ENCODE data around the gene PRM1. TPM values are rescaled to one million over a fixed set of nuclear protein-coding genes. Genes with fewer than 3 reads are reported as not detected.

The PRM1 gene
- total and polyA plus RNA-seq, 2 of the 13 experiments (the other 11 are each of a cell fraction or from before 2014, with no cell fraction given) = not detected

DNA sequence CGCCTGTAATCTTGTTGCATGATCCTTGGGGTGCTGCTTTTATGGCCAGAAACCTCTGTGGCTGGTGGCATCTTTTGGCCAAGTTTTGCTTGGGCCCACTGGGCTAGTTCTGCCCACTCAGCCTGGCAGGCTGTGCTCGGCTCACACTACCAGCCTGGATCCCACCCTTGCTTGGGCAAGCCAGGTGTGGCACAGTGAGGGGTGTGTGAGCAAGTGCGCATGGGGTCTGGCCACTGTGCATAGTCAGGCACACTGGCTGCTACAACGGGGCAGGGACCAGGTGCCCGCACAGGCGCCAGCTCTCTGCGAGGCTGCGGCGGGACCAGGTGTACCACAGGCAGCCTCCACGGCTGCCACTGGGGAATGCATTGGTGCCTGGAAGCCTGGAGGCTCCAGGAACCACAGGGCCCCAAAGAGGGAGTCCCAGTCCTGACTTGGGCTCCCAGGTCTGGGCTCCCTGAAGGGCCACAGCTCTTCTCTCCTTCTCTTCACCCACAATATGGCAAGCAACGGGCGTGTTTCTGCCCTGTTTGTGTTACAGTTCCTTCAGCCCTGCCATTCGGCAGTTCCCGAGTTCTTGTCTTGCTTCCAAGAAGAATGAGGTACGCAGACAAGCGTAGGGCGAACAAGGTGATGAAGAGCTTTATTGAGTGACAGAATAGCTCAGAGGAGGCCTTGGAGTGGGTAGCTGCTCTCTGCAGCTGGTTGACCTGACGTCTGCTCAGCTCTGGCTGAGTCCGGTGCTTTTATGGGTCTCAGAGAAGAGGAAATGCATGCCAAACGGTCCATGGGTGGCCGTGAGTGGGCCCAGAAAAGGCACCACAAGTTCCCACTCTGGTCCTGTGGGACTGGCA lies 26.7 kb upstream of the PRM1 start (continued):
- no peak for TF ChIP-seq SKI (IDR thresholded peaks at IDR 0.05; ENCODE audit: partially characterized antibody)
- TF ChIP-seq, protein P1, sequence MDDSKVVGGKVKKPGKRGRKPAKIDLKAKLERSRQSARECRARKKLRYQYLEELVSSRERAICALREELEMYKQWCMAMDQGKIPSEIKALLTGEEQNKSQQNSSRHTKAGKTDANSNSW (CRISPR knock-in tag; IDR thresholded peaks at IDR 0.05; ENCODE audit: borderline replicate concordance) = no peak
- TF ChIP-seq, protein P2, sequence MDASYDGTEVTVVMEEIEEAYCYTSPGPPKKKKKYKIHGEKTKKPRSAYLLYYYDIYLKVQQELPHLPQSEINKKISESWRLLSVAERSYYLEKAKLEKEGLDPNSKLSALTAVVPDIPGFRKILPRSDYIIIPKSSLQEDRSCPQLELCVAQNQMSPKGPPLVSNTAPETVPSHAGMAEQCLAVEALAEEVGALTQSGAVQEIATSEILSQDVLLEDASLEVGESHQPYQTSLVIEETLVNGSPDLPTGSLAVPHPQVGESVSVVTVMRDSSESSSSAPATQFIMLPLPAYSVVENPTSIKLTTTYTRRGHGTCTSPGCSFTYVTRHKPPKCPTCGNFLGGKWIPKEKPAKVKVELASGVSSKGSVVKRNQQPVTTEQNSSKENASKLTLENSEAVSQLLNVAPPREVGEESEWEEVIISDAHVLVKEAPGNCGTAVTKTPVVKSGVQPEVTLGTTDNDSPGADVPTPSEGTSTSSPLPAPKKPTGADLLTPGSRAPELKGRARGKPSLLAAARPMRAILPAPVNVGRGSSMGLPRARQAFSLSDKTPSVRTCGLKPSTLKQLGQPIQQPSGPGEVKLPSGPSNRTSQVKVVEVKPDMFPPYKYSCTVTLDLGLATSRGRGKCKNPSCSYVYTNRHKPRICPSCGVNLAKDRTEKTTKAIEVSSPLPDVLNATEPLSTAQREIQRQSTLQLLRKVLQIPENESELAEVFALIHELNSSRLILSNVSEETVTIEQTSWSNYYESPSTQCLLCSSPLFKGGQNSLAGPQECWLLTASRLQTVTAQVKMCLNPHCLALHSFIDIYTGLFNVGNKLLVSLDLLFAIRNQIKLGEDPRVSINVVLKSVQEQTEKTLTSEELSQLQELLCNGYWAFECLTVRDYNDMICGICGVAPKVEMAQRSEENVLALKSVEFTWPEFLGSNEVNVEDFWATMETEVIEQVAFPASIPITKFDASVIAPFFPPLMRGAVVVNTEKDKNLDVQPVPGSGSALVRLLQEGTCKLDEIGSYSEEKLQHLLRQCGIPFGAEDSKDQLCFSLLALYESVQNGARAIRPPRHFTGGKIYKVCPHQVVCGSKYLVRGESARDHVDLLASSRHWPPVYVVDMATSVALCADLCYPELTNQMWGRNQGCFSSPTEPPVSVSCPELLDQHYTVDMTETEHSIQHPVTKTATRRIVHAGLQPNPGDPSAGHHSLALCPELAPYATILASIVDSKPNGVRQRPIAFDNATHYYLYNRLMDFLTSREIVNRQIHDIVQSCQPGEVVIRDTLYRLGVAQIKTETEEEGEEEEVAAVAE (CRISPR knock-in tag; IDR thresholded peaks at IDR 0.05; ENCODE audit: borderline replicate concordance) = no peak; the same call in 1 of the 2 replicates
- TF ChIP-seq ZSCAN25 (CRISPR knock-in tag; IDR thresholded peaks at IDR 0.05) = no peak; the same call in 1 of the 2 replicates
- TF ChIP-seq ZBTB20 (CRISPR knock-in tag; IDR thresholded peaks at IDR 0.05; ENCODE audit: borderline replicate concordance, low read depth) = peak; percentile 12; the same call in 1 of the 2 replicates
- TF ChIP-seq SIN3B (IDR thresholded peaks at IDR 0.05; ENCODE audit: low read length) = no peak
- TF ChIP-seq KDM3A (CRISPR knock-in tag; IDR thresholded peaks at IDR 0.05; ENCODE audit: low read depth) = peak; percentile 28; the same call in 1 of the 2 replicates
- TF ChIP-seq, protein P3, sequence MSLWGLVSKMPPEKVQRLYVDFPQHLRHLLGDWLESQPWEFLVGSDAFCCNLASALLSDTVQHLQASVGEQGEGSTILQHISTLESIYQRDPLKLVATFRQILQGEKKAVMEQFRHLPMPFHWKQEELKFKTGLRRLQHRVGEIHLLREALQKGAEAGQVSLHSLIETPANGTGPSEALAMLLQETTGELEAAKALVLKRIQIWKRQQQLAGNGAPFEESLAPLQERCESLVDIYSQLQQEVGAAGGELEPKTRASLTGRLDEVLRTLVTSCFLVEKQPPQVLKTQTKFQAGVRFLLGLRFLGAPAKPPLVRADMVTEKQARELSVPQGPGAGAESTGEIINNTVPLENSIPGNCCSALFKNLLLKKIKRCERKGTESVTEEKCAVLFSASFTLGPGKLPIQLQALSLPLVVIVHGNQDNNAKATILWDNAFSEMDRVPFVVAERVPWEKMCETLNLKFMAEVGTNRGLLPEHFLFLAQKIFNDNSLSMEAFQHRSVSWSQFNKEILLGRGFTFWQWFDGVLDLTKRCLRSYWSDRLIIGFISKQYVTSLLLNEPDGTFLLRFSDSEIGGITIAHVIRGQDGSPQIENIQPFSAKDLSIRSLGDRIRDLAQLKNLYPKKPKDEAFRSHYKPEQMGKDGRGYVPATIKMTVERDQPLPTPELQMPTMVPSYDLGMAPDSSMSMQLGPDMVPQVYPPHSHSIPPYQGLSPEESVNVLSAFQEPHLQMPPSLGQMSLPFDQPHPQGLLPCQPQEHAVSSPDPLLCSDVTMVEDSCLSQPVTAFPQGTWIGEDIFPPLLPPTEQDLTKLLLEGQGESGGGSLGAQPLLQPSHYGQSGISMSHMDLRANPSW (CRISPR knock-in tag; IDR thresholded peaks at IDR 0.05; ENCODE audit: borderline replicate concordance) = no peak
- TF ChIP-seq POLR2A (IDR thresholded peaks at IDR 0.05; ENCODE audit: insufficient read depth in 1 of 2, low read depth in 2 of 2, low read length in 2 of 2) = no peak; a peak in 1 of 4 replicates
- 0 out of 2 replicates have a peak, but pooled peaks have one; percentile 62 for TF ChIP-seq ZNF556 (CRISPR knock-in tag; IDR thresholded peaks at IDR 0.05; ENCODE audit: borderline replicate concordance)
- peak; percentile 73 for TF ChIP-seq ZBTB38 (CRISPR knock-in tag; IDR thresholded peaks at IDR 0.05)
- TF ChIP-seq NFE2 (CRISPR knock-in tag; IDR thresholded peaks at IDR 0.05) = no peak
- TF ChIP-seq, protein P4, sequence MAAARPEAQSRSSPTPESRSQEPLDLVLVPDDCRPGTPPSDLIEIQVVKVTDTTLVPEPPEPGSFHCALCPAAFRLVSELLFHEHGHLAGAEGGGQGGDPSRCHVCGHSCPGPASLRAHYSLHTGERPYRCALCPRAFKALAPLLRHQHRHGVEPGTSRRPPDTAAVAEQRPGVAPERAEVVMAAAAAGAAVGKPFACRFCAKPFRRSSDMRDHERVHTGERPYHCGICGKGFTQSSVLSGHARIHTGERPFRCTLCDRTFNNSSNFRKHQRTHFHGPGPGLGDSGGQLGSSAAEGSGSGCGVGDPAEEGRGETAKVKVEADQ (CRISPR knock-in tag; IDR thresholded peaks at IDR 0.05; ENCODE audit: borderline replicate concordance) = no peak; the same call in 1 of the 2 replicates
- no peak for TF ChIP-seq HMG20B (CRISPR knock-in tag; conservative IDR thresholded peaks at IDR 0.05)
- no peak for TF ChIP-seq ZNF766 (CRISPR knock-in tag; IDR thresholded peaks at IDR 0.05; ENCODE audit: borderline replicate concordance)
- no peak for TF ChIP-seq TAF1 (CRISPR knock-in tag; IDR thresholded peaks at IDR 0.05)
- TF ChIP-seq MLLT10 (CRISPR knock-in tag; IDR thresholded peaks at IDR 0.05) = no peak
- TF ChIP-seq ZNF564 (CRISPR knock-in tag; IDR thresholded peaks at IDR 0.05) = no peak
- TF ChIP-seq HNRNPUL1 (IDR thresholded peaks at IDR 0.05; ENCODE audit: low read depth, low read length) = no peak
- TF ChIP-seq CBX5 (CRISPR knock-in tag; IDR thresholded peaks at IDR 0.05; ENCODE audit: borderline replicate concordance) = 0 out of 2 replicates have a peak, but pooled peaks have one; percentile 13
- TF ChIP-seq ETV6 (CRISPR knock-in tag; conservative IDR thresholded peaks at IDR 0.05) = no peak
- TF ChIP-seq ZNF772 (CRISPR knock-in tag; IDR thresholded peaks at IDR 0.05) = no peak
